Activated CD4-positive, alpha-beta T cell treated with anti-CD3 and anti-CD28 coated beads, Interleukin-2, amount 10 ng/mL, durations not matched to agents 7 days and 5 days (primary cell): Measurements from ENCODE around the gene STMN1. TPM values are rescaled to one million over a fixed set of nuclear protein-coding genes. Genes with fewer than 3 reads are reported as not detected.
"Not testable (repeated sequence)": the region's sequence is repeated elsewhere in the genome, so short reads cannot be mapped to it uniquely, and the experiment has no call there.

Experiments used
- CTCF ChIA-PET: fragments of 350-600 bp; sonication (Branson Sonifier 250); formaldehyde crosslinking; loops from one replicate; lab custom pipeline; 2021; ENCODE audit warnings: antibody characterized with exemption; lab: Charles Lee
- POLR2A ChIA-PET: fragments of 350-600 bp; sonication (Branson Sonifier 250); formaldehyde crosslinking; loops from one replicate; lab custom pipeline; 2021; ENCODE audit warnings: antibody characterized with exemption; lab: Charles Lee
- DNase-seq: peaks from one replicate; pipeline ENCODE4 v3.0.0-alpha.2; 2020
- H3K27ac Mint-ChIP-seq: one replicate; pipeline ENCODE4 v1.8.0; 2021; ENCODE audit warnings: mild to moderate bottlenecking, moderate library complexity, mixed read lengths
- H3K27me3 Mint-ChIP-seq: one replicate; pipeline ENCODE4 v1.8.0; 2021; ENCODE audit warnings: mixed read lengths
- H3K36me3 Mint-ChIP-seq: one replicate; pipeline ENCODE4 v1.8.0; 2021; ENCODE audit warnings: low read depth, mixed read lengths
- H3K4me1 Mint-ChIP-seq: one replicate; pipeline ENCODE4 v1.8.0; 2021; ENCODE audit warnings: mixed read lengths
- H3K4me3 Mint-ChIP-seq: one replicate; pipeline ENCODE4 v1.8.0; 2021; ENCODE audit warnings: mild to moderate bottlenecking, moderate library complexity, mixed read lengths
- H3K9me3 Mint-ChIP-seq: one replicate; pipeline ENCODE4 v1.8.0; 2021; ENCODE audit warnings: mixed read lengths
- total RNA-seq, 2 experiments: library from RNA; stranded (reverse); gene quantifications; one replicate each; pipeline ENCODE4 v1.2.3, GENCODE V29; 2021

Gene STMN1
- total RNA-seq, 2 experiments from 2014 or later, result 800 to 1,022 TPM

DNA sequence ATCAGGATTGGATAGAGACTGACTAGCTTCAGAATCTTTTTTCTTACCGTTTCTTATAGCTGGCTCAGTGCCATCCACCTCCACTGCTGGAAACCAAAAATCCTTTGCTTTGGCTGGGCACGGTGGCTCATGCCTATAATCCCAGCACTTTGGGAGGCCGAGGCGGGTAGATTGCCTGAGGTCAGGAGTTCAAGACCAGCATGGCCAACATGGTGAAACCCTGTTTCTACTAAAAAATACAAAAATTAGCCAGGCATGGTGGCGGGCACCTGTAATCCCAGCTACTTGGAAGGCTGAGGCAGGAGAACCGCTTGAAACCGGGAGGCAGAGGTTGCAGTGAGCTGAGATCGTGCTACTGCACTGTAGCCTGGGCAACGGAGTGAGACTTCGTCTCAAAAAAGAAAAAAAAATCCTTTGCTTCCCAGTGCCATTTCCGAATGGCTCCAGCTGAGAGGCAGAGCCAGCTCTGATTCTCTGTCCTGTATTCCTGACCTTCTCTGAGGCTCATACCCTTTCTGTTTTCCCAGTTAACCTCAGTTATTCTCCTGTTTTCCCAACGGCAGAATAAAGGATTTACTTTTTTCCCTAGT lies 26.7 kb upstream of the STMN1 start:
- not testable (repeated sequence) for H3K4me3 Mint-ChIP-seq, H3K27ac Mint-ChIP-seq

DNA sequence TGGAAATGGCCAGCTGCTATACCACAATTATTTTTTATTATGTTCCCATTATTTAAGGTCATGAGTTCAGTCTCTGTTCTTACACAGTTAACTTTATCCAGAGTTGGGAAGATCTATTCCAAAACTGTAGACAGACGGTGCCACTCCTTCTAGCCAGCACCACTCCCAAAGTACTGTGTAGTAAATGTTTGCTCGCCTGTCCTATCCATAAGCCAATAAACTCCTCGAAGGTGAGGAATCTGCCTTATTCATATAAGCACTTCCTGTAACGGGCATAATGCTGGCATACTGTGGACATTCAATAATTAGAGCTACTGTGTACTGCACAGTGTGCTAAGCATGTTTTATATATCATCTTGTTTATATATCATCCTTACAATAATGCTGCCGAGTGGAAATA lies 26.1 kb upstream of the STMN1 start:
- Mint-ChIP-seq H3K4me3 (no peak overlapping the region), H3K27me3 (peaks cover 11% of the 10 kb centered on the region), H3K36me3 (no peaks in the 10 kb centered on the region), H3K4me1 (peaks cover 3% of the 10 kb centered on the region), H3K9me3 (no peaks in the 10 kb centered on the region), H3K27ac (no peak overlapping the region)
- no peak for DNase-seq
- ChIA-PET POLR2A (no interaction called here), CTCF (no interaction called here)

More for the DNA sequence above, 26.7 kb upstream of the STMN1 start:
- POLR2A ChIA-PET, CTCF ChIA-PET, H3K9me3 Mint-ChIP-seq, H3K36me3 Mint-ChIP-seq, H3K4me1 Mint-ChIP-seq, DNase-seq: not testable (repeated sequence)
- H3K27me3 Mint-ChIP-seq, result peaks cover 11% of the 10 kb centered on the region

DNA sequence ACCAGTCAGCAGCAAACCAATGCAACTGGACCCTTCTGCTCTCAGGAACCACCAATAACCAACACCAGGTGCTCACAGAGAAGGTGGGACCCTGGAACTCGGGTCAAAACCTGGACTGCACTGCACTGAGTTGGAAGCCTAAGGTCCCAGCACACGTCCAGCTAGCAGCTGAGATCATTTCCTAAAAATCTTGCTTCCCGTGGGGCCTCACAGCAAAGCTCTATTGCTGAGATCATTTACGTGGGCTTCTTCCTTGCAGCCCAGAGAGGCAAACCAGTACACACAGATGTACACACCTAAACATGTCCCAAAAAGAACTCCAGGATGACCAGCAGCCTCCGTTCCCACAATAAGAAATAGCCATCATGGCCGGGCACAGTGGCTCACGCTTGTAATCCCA lies 22.8 kb upstream of the STMN1 start:
- H3K4me3 Mint-ChIP-seq, result no peak overlapping the region
- DNase-seq, result no peak
- no peaks in the 10 kb centered on the region for H3K9me3 Mint-ChIP-seq
- no peaks in the 10 kb centered on the region for H3K36me3 Mint-ChIP-seq
- H3K4me1 Mint-ChIP-seq, result peaks cover 6% of the 10 kb centered on the region
- H3K27ac Mint-ChIP-seq, result no peak overlapping the region
- CTCF ChIA-PET, result interaction anchor here (1.3 kb wide), 1 partner anchor 11 kb away, joined by 3 read pairs; no protein-coding TSS in a partner anchor
- H3K27me3 Mint-ChIP-seq, result peaks cover 34% of the 10 kb centered on the region
- POLR2A ChIA-PET, result no interaction called here

DNA sequence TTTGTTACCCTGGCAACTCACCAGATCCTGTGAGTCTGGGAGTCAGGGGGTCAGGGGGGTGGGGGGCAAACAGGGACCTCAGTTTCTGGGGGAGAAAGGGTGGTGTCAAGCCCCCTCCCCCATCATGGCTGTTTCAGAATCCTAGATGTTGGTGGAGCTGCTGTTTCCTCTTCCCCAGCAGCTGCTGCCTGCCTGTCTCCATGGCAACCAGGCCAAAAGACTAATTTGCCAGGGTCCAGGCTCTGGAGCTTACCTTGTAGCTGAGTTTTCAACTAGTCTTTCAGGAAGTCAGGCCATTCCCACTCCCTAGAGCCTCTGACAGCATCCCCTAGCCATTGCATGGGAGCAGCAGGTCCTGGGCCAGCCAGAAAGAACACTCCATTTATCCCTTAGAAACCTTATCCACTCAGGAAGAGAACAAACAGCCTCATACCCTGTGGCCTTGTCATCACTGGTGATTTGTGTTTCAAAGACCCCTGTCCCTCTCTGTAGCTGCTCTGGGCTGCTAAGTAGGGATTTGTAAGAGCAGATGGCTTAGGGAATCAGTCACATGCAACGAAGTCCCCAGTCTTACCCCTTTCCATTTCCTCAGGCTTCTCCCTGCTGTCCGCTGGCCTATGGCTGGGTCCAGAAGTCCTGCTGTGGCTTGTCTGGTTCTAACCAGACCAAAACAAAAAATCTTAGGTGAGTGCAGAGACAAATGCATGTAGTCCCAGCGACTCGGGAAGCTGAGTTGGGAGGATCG lies 21.5 kb upstream of the STMN1 start:
- ChIA-PET CTCF (interaction anchor here (0.7 to 1.3 kb wide), 2 partner anchors 10 to 33 kb away, joined by 3 to 4 read pairs; no protein-coding TSS in a partner anchor), POLR2A (interaction anchor here (0.5 kb wide), 1 partner anchor 173 kb away, joined by 3 read pairs; no protein-coding TSS in a partner anchor)
- Mint-ChIP-seq H3K4me1 (peaks cover 8% of the 10 kb centered on the region), H3K27me3 (peaks cover 36% of the 10 kb centered on the region), H3K27ac (no peak overlapping the region), H3K36me3 (no peaks in the 10 kb centered on the region), H3K4me3 (no peak overlapping the region), H3K9me3 (no peaks in the 10 kb centered on the region)
- DNase-seq, result no peak

DNA sequence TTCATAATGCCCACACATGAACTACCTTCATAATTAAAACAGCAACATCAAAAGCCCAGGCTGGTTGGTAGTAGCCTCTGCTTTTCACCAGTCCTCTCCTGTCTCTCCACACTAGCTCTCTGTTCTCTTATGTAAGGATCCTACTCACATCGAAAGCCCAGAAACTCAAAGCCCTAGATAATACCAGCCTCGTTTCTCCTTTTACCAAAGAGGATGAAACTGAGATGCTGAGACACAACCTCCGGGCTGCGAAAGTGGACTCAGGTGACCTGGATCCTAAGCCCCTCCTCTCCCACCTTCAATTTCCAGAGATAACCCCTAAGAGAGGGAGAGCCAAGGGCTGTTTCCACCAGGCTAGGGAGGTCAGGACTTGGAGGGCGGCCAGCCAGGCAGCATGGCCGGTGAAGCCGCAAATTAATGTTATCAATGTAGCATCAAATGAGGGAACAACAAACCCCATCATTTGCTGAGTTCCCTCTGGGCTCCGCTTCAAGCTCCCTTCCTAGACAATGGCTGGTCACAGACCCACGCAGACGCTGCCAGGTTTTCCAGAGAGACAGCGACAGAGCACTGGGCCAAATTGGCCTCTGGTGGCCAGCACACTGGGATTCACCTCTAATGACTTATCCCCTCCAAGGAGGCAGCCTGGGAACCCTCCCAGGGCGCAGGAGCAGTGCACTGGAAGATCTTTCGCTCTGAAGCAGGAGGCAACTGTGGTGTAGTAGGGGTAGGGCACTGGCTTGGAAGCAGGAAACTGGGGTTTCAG lies 20.7 kb upstream of the STMN1 start:
- POLR2A ChIA-PET, result no interaction called here

DNA sequence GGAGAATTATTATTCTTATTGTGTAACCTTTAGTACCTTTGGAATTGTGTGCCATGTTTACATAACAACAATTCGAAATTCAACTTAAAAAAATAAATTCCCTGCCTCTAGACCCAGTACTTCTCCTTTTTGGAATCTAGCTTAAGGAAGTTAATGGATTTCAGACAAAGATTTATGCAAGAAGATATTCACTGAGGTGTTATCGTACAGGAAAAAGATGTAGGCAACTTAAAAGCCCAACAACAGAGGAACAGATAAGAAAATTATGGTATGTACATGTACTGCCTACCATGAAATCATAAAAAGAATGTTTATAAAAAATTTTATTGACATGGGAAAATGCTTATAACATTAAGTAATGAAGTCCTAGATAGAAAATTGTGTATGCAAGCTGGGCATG lies 18.2 kb upstream of the STMN1 start:
- Mint-ChIP-seq H3K9me3 (no peaks in the 10 kb centered on the region), H3K4me1 (peaks cover 25% of the 10 kb centered on the region), H3K27ac (no peak overlapping the region), H3K27me3 (peaks cover 38% of the 10 kb centered on the region), H3K36me3 (peaks cover 4% of the 10 kb centered on the region), H3K4me3 (no peak overlapping the region)
- POLR2A ChIA-PET, result no interaction called here
- no peak for DNase-seq
- CTCF ChIA-PET, result no interaction called here

More for the DNA sequence above, 20.7 kb upstream of the STMN1 start:
- no peak overlapping the region for H3K27ac Mint-ChIP-seq
- H3K4me1 Mint-ChIP-seq, result peaks cover 15% of the 10 kb centered on the region
- CTCF ChIA-PET, result no interaction called here
- H3K9me3 Mint-ChIP-seq, result no peaks in the 10 kb centered on the region
- peaks cover 42% of the 10 kb centered on the region for H3K27me3 Mint-ChIP-seq
- no peak for DNase-seq
- H3K36me3 Mint-ChIP-seq, result peaks cover 3% of the 10 kb centered on the region
- H3K4me3 Mint-ChIP-seq, result no peak overlapping the region

DNA sequence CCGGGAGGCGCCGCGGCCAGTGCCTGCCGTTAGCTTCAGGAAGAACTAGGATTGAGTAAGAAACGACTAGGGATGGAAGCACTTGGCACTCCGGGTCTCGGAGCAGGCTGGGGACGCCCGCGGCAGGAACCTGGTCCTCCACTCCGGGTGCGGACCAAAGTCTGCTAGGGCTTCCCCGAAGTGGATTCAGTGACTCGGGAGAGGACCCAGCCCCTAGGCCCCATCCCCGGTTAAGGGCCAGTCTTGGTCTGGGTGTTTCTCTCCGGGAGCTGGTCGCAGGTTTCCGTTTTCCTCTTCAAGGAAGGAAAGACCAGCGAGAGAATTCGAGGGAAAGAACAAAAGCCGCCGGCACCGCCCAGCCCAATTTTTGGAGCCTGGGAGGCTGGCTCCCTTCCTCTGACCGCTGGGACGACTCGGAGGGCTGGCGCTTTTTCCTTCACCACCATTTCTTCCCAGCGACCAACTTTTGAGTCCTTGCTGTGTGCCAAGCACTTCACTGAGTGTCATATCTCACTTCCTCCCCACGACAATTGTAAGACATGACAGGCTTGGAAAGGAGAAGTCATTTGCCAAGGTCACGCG lies 16.8 kb upstream of the STMN1 start:
- Mint-ChIP-seq H3K27me3 (peaks cover 38% of the 10 kb centered on the region), H3K4me1 (peaks cover 32% of the 10 kb centered on the region), H3K9me3 (no peaks in the 10 kb centered on the region), H3K36me3 (peaks cover 4% of the 10 kb centered on the region), H3K4me3 (peak overlapping the region; percentile 32), H3K27ac (no peak overlapping the region)
- ChIA-PET POLR2A (interaction anchor here (1.3 kb wide), 1 partner anchor 18 kb away, joined by 7 read pairs; no protein-coding TSS in a partner anchor), CTCF (interaction anchor here (1.7 kb wide), 1 partner anchor 75 kb away, joined by 5 read pairs; the partner anchor contains the start of gene PAFAH2)
- DNase-seq, result no peak

DNA sequence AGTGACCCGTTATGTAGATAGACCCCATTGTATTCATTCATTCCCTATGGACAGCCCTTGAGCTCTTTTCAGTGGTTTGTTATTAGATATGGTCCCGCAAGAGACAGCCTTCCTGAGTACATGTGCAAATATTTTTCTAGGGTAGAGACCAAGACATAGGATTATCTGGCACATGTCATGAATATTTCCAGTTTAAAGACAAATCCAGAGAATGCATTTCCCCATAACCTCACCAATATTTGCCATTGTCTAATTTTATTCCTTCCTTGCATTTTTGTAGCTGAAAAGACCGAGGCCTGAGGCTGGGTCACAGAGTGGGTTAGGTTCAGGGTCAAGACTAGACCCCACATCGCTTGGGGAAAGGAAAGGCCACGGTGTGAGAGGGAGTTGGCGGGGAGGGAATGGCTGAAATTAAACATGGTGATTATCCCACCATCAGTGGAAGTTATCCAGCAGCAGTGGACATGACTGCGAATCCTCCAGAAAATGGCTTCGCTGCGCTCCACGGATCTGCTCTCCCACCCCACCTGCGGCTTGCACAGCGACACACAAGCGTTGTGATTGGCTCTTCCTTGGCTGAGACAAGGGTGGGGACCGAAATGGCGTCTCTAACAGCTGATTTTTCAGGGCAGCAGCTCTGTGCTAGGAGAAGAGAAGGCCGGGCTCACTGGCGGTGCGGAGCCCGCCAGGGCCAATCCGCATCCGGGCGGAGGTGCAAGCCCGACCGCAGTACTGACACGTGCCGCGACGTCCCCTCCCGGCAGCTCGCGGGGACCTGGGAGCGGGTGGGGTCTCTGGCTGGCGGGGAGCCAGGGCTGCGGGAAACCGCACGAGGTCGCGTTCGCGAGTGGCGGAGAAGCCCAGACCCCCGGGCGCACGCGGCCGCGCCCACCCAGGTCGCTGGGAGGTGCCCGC lies 16.1 kb upstream of the STMN1 start:
- DNase-seq, result peak; percentile 59
- peak overlapping the region; percentile 62 for H3K27ac Mint-ChIP-seq
- H3K4me1 Mint-ChIP-seq, result peaks cover 38% of the 10 kb centered on the region
- peaks cover 38% of the 10 kb centered on the region for H3K27me3 Mint-ChIP-seq
- ChIA-PET CTCF (interaction anchor here (1.0 to 1.7 kb wide), 5 partner anchors 8 to 103 kb away, joined by 3 to 5 read pairs (median 3); partner anchors contain the start of genes MTFR1L and PAFAH2), POLR2A (interaction anchor here (1.3 kb wide), 1 partner anchor 18 kb away, joined by 7 read pairs; no protein-coding TSS in a partner anchor)
- peaks cover 4% of the 10 kb centered on the region for H3K36me3 Mint-ChIP-seq
- no peaks in the 10 kb centered on the region for H3K9me3 Mint-ChIP-seq
- peak overlapping the region; percentile 70 for H3K4me3 Mint-ChIP-seq

DNA sequence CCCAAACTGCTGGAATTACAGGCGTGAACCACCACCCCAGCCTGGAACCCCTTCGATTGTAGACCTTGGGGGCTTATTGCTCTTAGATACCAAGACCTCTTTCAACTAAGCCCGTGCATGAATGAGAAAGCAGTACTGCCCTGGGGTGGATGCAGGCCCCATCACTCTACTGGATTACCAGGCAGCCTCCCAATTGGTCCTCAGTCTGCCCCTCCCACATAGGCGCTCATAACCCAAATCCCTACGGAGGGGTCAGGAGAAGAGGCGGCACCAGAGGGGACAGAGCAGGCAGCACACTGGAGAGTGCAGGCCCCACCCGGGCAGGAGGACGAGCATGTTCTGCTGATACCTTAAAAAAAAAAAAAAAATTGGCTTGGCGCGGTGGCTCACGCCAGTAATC lies 12.4 kb upstream of the STMN1 start:
- Mint-ChIP-seq H3K4me3 (no peak overlapping the region), H3K27me3 (peaks cover 11% of the 10 kb centered on the region), H3K4me1 (peaks cover 35% of the 10 kb centered on the region), H3K36me3 (peaks cover 4% of the 10 kb centered on the region), H3K9me3 (no peaks in the 10 kb centered on the region), H3K27ac (no peak overlapping the region)
- CTCF ChIA-PET, result interaction anchor here (0.7 to 1.2 kb wide), 3 partner anchors 10 to 81 kb away, joined by 3 to 4 read pairs (median 3); no protein-coding TSS in a partner anchor
- DNase-seq, result no peak
- POLR2A ChIA-PET, result no interaction called here

DNA sequence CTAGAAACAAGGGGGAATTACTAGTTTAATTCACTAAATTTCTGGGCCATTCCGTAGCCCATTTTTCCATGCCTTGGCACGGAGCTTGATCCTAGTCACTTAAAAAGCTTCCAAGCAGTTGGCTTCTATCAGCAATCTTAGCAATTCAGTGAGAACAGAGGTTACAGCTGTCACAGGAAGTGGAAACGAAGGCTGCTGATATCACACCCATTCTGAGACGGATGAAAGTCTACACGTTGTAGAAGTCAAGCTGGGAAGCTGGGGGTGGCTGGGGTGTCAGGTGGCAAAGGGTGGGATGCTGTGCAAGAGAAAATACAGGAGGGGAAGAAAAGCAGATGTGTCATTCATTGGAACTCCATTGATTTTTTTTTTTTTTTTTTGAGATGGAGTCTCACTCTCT lies 11.8 kb upstream of the STMN1 start:
- ChIA-PET CTCF (interaction anchor here (1.2 to 1.3 kb wide), 3 partner anchors 10 to 23 kb away, joined by 3 to 4 read pairs (median 3); no protein-coding TSS in a partner anchor), POLR2A (no interaction called here)
- Mint-ChIP-seq H3K36me3 (peaks cover 4% of the 10 kb centered on the region), H3K27ac (peak overlapping the region; percentile 65), H3K27me3 (peaks cover 7% of the 10 kb centered on the region), H3K4me1 (peaks cover 31% of the 10 kb centered on the region), H3K9me3 (no peaks in the 10 kb centered on the region), H3K4me3 (no peak overlapping the region)
- peak; percentile 31 for DNase-seq

DNA sequence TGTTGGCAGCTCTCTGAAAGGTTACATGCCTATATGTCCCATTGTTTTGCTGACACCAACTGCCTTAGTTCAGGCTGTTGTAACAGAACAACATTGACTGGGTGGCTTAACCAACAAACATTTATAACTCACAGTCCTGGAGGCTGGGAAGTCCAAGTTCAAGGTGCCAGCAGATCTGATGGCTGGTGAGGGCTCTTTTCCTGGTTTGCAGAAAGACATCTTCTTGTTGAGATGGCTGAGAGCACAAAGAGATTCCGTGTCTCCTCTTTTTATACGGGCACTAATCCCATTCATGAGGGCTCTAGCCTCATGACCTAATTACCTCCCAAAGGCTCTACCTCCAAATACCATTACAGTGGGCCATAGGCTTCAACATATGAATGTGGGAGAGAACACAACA lies 10.2 kb upstream of the STMN1 start:
- H3K27ac Mint-ChIP-seq, result no peak overlapping the region
- no peaks in the 10 kb centered on the region for H3K27me3 Mint-ChIP-seq
- H3K4me1 Mint-ChIP-seq, result peaks cover 22% of the 10 kb centered on the region
- no peak for DNase-seq
- no peaks in the 10 kb centered on the region for H3K36me3 Mint-ChIP-seq
- ChIA-PET POLR2A (no interaction called here), CTCF (interaction anchor here (1.4 kb wide), 1 partner anchor 9 kb away, joined by 3 read pairs; no protein-coding TSS in a partner anchor)
- H3K4me3 Mint-ChIP-seq, result no peak overlapping the region
- H3K9me3 Mint-ChIP-seq, result no peaks in the 10 kb centered on the region
